Right lobe of liver (tissue), 6 donors: ENCODE results near the gene MDM2. TPM values are rescaled to one million over a fixed set of nuclear protein-coding genes. Genes with fewer than 3 reads are reported as not detected.

ENCODE experiments used
- ATAC-seq, 4 donors: fragments of 200-7000 bp; cut with Tn5 transposase; one replicate each; pipeline ENCODE4 v1.9.1; 2020; ENCODE audit warnings: mild to moderate bottlenecking in 4 of 4, moderate library complexity in 4 of 4
- DNase-seq, 3 donors: peaks; one replicate each; pipeline ENCODE4 v3.0.0-alpha.2; 2020
- H3K27ac ChIP-seq, 3 donors: fragments of 200-600 bp; one replicate each; pipeline ENCODE4 v1.8.0; 2022
- H3K27me3 ChIP-seq, 2 donors: fragments of 200-600 bp; one replicate each; pipeline ENCODE4 v1.8.0; 2022
- H3K36me3 ChIP-seq, 4 donors: fragments of 200-600 bp; sonication (generic) in 1 of 4; one replicate each; pipeline versions ENCODE4 v1.5.1 to v1.8.0; 2017 to 2022; ENCODE audit warnings: control low read depth in 1 of 4
- H3K4me1 ChIP-seq, 4 donors: fragments of 200-600 bp; sonication (generic) in 1 of 4; one replicate each; pipeline versions ENCODE4 v1.5.1 to v1.8.0; 2017 to 2022; ENCODE audit warnings: control low read depth in 1 of 4
- H3K4me3 ChIP-seq, 3 donors: fragments of 200-600 bp; one replicate each; pipeline ENCODE4 v1.8.0; 2022
- H3K9me3 ChIP-seq, 4 donors: fragments of 200-600 bp; sonication (generic) in 1 of 4; one replicate each; pipeline versions ENCODE4 v1.5.1 to v1.8.0; 2017 to 2022; ENCODE audit warnings: control low read depth in 1 of 4
- POLR2A ChIP-seq: fragments of 450-650 bp; IDR thresholded peaks from one replicate; pipeline ENCODE4 v1.6.1; 2017; ENCODE audit warnings: antibody characterized with exemption, mild to moderate bottlenecking
- WGBS: methylation state at CpG from one replicate; pipeline ENCODE4 v1.1.6; 2018; ENCODE audit warnings: low coverage, low lambda C conversion rate; ENCODE audit not compliant: insufficient coverage; ENCODE audit errors: missing lambda C conversion rate; 5-methylcytosine and 5-hydroxymethylcytosine counted together
- intact Hi-C, 2 donors: fragments of 100-400 bp; cut with DNase I; formaldehyde crosslinking; loops; one replicate each; pipeline versions ENCODE4 v1.11.2 to v1.14.1; 2022
- total RNA-seq, 6 experiments: library from RNA; depleted of rRNA in 2 of 6; stranded (reverse); fragments of >200 nt in 2 of 6; fragmentation: NEBNext Ultra II Directional in 3 of 6; extraction: Animal tissue kit (Norgen Biotek cat#: 25700) in 3 of 6; gene quantifications; one replicate each; pipeline versions ENCODE4 v1.1.0 to v1.2.4, GENCODE V29; 2016 to 2023
- TF ChIP-seq, protein P1 (sequence below), 4 donors: fragments of 200-600 bp in 3 of 4; fragments of 450-650 bp in 1 of 4; IDR thresholded peaks; one replicate each; pipeline versions ENCODE4 v1.5.1 to v1.8.0; 2016 to 2022; ENCODE audit warnings: antibody characterized with exemption in 4 of 4, mild to moderate bottlenecking in 2 of 4
- donor health status: DM: no; HTN: yes; CAD: no.
- donor health status: DM: no; HTN: no; CAD: no.
- donor health status: DM: no; HTN: no; CAD: no.
- donor health status: DM: no; HTN: yes; CAD: no.
- donor health status: DM: no; HTN: yes; CAD: no.

The MDM2 gene
- total RNA-seq, 6 experiments from 2014 or later: 56.9 to 74.3 (median 64.0) TPM

GRCh38 chr12:68821357-68822188 lies 13.6 kb downstream of the MDM2 start:
- H3K4me3 ChIP-seq: no peak overlapping the region
- peaks cover 0 to 97% (median 47%) of the 10 kb centered on the region in 4 donors for H3K36me3 ChIP-seq
- intact Hi-C loops: no loop called here
- H3K27ac ChIP-seq: no peak overlapping the region
- WGBS: 88% methylated on average over 4 of the region's 6 CpGs
- H3K4me1 ChIP-seq: no peaks in the 10 kb centered on the region
- DNase-seq: no peak
- ATAC-seq: peak in 1 of 4 donors; percentile 11
- no peaks in the 10 kb centered on the region for H3K27me3 ChIP-seq
- H3K9me3 ChIP-seq: no peaks in the 10 kb centered on the region
- no peak for TF ChIP-seq POLR2A
- TF ChIP-seq, protein P1, sequence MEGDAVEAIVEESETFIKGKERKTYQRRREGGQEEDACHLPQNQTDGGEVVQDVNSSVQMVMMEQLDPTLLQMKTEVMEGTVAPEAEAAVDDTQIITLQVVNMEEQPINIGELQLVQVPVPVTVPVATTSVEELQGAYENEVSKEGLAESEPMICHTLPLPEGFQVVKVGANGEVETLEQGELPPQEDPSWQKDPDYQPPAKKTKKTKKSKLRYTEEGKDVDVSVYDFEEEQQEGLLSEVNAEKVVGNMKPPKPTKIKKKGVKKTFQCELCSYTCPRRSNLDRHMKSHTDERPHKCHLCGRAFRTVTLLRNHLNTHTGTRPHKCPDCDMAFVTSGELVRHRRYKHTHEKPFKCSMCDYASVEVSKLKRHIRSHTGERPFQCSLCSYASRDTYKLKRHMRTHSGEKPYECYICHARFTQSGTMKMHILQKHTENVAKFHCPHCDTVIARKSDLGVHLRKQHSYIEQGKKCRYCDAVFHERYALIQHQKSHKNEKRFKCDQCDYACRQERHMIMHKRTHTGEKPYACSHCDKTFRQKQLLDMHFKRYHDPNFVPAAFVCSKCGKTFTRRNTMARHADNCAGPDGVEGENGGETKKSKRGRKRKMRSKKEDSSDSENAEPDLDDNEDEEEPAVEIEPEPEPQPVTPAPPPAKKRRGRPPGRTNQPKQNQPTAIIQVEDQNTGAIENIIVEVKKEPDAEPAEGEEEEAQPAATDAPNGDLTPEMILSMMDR (IDR thresholded peaks at IDR 0.05): no peak

- Histone ChIP-seq H3K27ac (no peak overlapping the region), H3K9me3 (no peaks in the 10 kb centered on the region), H3K4me1 (no peaks in the 10 kb centered on the region), H3K36me3 (peaks cover 0 to 100% (median 47%) of the 10 kb centered on the region in 4 donors), H3K27me3 (no peaks in the 10 kb centered on the region), H3K4me3 (no peak overlapping the region)
- 69% methylated on average over 3 of the region's 3 CpGs for WGBS
- no peak for TF ChIP-seq POLR2A
- TF ChIP-seq, protein P1 (IDR thresholded peaks at IDR 0.05): no peak
- no peak for DNase-seq
- intact Hi-C loops: no loop called here
- ATAC-seq: no peak
Measured at GRCh38 chr12:68823696-68824095, 15.7 kb downstream of the MDM2 start.

DNA sequence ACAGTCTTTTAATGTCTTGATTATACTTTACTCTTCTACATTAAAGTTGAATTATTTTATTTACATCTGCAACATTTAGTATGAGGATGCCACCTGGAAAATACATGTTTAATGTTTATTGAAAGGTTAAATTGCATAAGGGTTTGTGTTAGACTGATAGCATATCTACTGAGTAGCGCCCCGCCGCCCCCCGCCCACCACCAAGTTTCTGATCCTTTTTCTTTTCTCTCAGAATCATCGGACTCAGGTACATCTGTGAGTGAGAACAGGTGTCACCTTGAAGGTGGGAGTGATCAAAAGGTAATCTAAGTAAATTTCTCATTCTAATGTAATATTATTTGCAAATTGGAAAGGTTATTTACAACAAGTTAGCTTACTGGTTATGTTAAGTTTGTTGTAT lies 16.2 kb downstream of the MDM2 start:
- no peak overlapping the region for H3K4me3 ChIP-seq
- peaks cover 0 to 100% (median 46%) of the 10 kb centered on the region in 4 donors for H3K36me3 ChIP-seq
- H3K27ac ChIP-seq: no peak overlapping the region
- TF ChIP-seq POLR2A: no peak
- TF ChIP-seq, protein P1 (IDR thresholded peaks at IDR 0.05): no peak
- no peaks in the 10 kb centered on the region for H3K9me3 ChIP-seq
- no peaks in the 10 kb centered on the region for H3K27me3 ChIP-seq
- intact Hi-C loops: no loop called here
- DNase-seq (no peak), ATAC-seq (no peak)
- H3K4me1 ChIP-seq: no peaks in the 10 kb centered on the region
- WGBS: 95% methylated on average over 5 of the region's 5 CpGs

GRCh38 chr12:68824597-68825250 lies 16.7 kb downstream of the MDM2 start:
- TF ChIP-seq, protein P1 (IDR thresholded peaks at IDR 0.05): no peak
- TF ChIP-seq POLR2A: no peak
- 70% methylated on average over 8 of the region's 16 CpGs for WGBS
- intact Hi-C loops: no loop called here
- no peaks in the 10 kb centered on the region for H3K4me1 ChIP-seq
- no peaks in the 10 kb centered on the region for H3K9me3 ChIP-seq
- no peak for DNase-seq
- H3K36me3 ChIP-seq: peaks cover 0 to 100% (median 44%) of the 10 kb centered on the region in 4 donors
- ATAC-seq: no peak
- H3K27ac ChIP-seq: no peak overlapping the region
- H3K27me3 ChIP-seq: no peaks in the 10 kb centered on the region
- H3K4me3 ChIP-seq: no peak overlapping the region
